GM21447 (cell line): Measurements from ENCODE around the gene CDK10.
"Not testable (repeated sequence)": the region's sequence is repeated elsewhere in the genome, so short reads cannot be mapped to it uniquely, and the experiment has no call there.

Experiments used
- ATAC-seq: cut with Tn5 transposase; IDR thresholded peaks from one replicate; pipeline ENCODE4 v1.9.1; 2021; ENCODE audit not compliant: unreplicated experiment

Gene CDK10

GRCh38 chr16:89667000-89667399, 19.5 kb upstream of the CDK10 start:
- ATAC-seq: not testable (repeated sequence)

GRCh38 chr16:89667633-89668032, 18.9 kb upstream of the CDK10 start:
- ATAC-seq: no peak

GRCh38 chr16:89668790-89669158, 17.7 kb upstream of the CDK10 start:
- no peak for ATAC-seq

- ATAC-seq: no peak
Observed at GRCh38 chr16:89669755-89670154, 16.7 kb upstream of the CDK10 start.

GRCh38 chr16:89670496-89671431, 15.7 kb upstream of the CDK10 start:
- ATAC-seq: no peak

GRCh38 chr16:89671565-89671964, 14.9 kb upstream of the CDK10 start:
- not testable (repeated sequence) for ATAC-seq

- no peak for ATAC-seq
Observed at GRCh38 chr16:89672177-89672941, 14.1 kb upstream of the CDK10 start.

- no peak for ATAC-seq
Observed at GRCh38 chr16:89678258-89678657, 8.2 kb upstream of the CDK10 start.

GRCh38 chr16:89685916-89686315, 573 bp upstream of the CDK10 start:
- no peak for ATAC-seq

GRCh38 chr16:89687092-89687940, 827 bp downstream of the CDK10 start:
- peak; percentile 46 for ATAC-seq

- no peak for ATAC-seq
Observed at GRCh38 chr16:89688395-89688794, 1.9 kb downstream of the CDK10 start.

GRCh38 chr16:89689142-89689541, 2.7 kb downstream of the CDK10 start:
- ATAC-seq: no peak

- ATAC-seq: not testable (repeated sequence)
Observed at GRCh38 chr16:89689621-89690020, 3.1 kb downstream of the CDK10 start.

- no peak for ATAC-seq
Observed at GRCh38 chr16:89690392-89690901, 4.0 kb downstream of the CDK10 start.

- no peak for ATAC-seq
Observed at GRCh38 chr16:89691231-89691985, 4.9 kb downstream of the CDK10 start.

GRCh38 chr16:89691986-89692569, 5.6 kb downstream of the CDK10 start:
- ATAC-seq: no peak

- no peak for ATAC-seq
Observed at GRCh38 chr16:89693289-89693731, 6.8 kb downstream of the CDK10 start.

GRCh38 chr16:89693931-89694783, 7.7 kb downstream of the CDK10 start:
- no peak for ATAC-seq

- ATAC-seq: not testable (repeated sequence)
Observed at GRCh38 chr16:89694784-89695085, 8.2 kb downstream of the CDK10 start.
